ENCODE measurements around the gene ARHGEF1. TPM values are rescaled to one million over a fixed set of nuclear protein-coding genes. Genes with fewer than 3 reads are reported as not detected.

ARHGEF1 gene
- total and polyA plus RNA-seq, 12 donors: 20.2 to 143 (median 30.2) TPM

DNA sequence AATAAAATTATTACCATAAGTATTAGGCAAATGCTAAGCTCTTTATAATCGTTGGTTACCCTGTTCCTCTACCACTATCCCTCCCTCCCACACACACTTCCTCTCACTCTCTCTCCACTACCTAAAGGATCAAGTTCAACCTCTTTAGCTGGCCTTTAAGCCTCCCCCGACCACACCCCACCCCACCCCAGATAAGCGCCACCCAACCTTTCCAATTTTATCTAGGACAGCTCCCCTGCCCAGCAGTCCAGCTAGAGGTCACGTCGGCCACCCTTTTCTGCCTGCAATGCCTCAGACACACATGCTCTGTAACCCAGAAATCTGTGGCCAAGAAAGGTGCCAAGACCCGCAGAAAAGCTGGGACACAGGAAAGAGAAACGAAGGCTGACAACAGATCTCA is 39.6 kb upstream of the ARHGEF1 start:
- H3K27me3 ChIP-seq: peaks cover 0 to 46% (median 25%) of the 10 kb centered on the region in 7 donors
- intact Hi-C loops (cut with DNase I): no loop called here
- no peaks in the 10 kb centered on the region for H3K9me3 ChIP-seq
- H3K4me1 ChIP-seq: no peaks in the 10 kb centered on the region
- H3K4me3 ChIP-seq: no peak overlapping the region
- TF ChIP-seq, protein P1, sequence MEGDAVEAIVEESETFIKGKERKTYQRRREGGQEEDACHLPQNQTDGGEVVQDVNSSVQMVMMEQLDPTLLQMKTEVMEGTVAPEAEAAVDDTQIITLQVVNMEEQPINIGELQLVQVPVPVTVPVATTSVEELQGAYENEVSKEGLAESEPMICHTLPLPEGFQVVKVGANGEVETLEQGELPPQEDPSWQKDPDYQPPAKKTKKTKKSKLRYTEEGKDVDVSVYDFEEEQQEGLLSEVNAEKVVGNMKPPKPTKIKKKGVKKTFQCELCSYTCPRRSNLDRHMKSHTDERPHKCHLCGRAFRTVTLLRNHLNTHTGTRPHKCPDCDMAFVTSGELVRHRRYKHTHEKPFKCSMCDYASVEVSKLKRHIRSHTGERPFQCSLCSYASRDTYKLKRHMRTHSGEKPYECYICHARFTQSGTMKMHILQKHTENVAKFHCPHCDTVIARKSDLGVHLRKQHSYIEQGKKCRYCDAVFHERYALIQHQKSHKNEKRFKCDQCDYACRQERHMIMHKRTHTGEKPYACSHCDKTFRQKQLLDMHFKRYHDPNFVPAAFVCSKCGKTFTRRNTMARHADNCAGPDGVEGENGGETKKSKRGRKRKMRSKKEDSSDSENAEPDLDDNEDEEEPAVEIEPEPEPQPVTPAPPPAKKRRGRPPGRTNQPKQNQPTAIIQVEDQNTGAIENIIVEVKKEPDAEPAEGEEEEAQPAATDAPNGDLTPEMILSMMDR (IDR thresholded peaks at IDR 0.05): no peak
- no peak for DNase-seq
- no peaks in the 10 kb centered on the region for H3K36me3 ChIP-seq
- no peak for ATAC-seq
- H3K27ac ChIP-seq: no peak overlapping the region
- 36 to 37% methylated on average over 7 of the region's 7 CpGs for WGBS, 2 donors

DNA sequence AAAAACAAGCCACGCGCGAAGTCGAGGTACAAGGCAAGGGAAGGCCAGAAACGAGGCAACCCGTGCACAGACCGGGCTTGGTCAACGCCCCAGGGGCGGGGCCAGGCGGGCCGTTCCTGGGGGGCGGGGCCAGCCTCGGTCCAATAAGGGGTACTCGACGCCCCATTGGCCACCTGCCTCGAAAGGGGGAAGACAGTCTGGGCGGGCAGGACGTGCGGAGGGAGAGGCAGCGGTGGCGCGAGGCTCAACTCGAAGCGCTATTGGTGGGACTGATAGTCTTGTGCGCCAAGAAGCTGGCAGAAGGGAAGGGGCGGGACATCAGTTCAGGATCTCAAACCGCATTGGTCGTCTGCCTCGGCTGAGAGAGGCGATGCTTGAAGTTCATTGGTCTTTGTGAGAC is 38.4 kb upstream of the ARHGEF1 start, which contains the start of gene LYPD4:
LYPD4 (minus strand) TSS at position 83 of the 400 bp plus-strand sequence. CDS start 5,398 bp downstream, outside the sequence.
- H3K4me1 ChIP-seq: no peaks in the 10 kb centered on the region
- H3K4me3 ChIP-seq: no peak within 1 kb of the TSS
- peaks cover 0 to 37% (median 18%) of the 10 kb centered on the region in 7 donors for H3K27me3 ChIP-seq
- ATAC-seq: no peak
- intact Hi-C loops (cut with DNase I): no loop called here
- no peak within 1 kb of the TSS for H3K27ac ChIP-seq
- WGBS, 2 donors: 79 to 80% methylated on average over 30 of the region's 30 CpGs
- H3K36me3 ChIP-seq: no peaks in the 10 kb centered on the region
- no peak for DNase-seq
- no peaks in the 10 kb centered on the region for H3K9me3 ChIP-seq
- TF ChIP-seq, protein P1 (IDR thresholded peaks at IDR 0.05): no peak

DNA sequence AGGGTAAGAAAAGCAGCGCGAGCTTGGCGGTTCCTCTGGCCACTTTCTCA is 38.2 kb upstream of the ARHGEF1 start, which contains the start of gene DMRTC2:
DMRTC2 (plus strand) TSS at position 42 of the 50 bp plus-strand sequence. CDS start 2,387 bp downstream, outside the sequence.
- DNase-seq (no peak), ATAC-seq (no peak)
- Histone ChIP-seq H3K4me1 (no peaks in the 10 kb centered on the region), H3K4me3 (no peak within 1 kb of the TSS), H3K27me3 (peaks cover 0 to 35% (median 17%) of the 10 kb centered on the region in 7 donors), H3K36me3 (no peaks in the 10 kb centered on the region), H3K27ac (no peak within 1 kb of the TSS), H3K9me3 (no peaks in the 10 kb centered on the region)
- TF ChIP-seq, protein P1 (IDR thresholded peaks at IDR 0.05): no peak
- intact Hi-C loops (cut with DNase I): no loop called here
- WGBS, 2 donors: 92 to 98% methylated on average over 3 of the region's 3 CpGs

DNA sequence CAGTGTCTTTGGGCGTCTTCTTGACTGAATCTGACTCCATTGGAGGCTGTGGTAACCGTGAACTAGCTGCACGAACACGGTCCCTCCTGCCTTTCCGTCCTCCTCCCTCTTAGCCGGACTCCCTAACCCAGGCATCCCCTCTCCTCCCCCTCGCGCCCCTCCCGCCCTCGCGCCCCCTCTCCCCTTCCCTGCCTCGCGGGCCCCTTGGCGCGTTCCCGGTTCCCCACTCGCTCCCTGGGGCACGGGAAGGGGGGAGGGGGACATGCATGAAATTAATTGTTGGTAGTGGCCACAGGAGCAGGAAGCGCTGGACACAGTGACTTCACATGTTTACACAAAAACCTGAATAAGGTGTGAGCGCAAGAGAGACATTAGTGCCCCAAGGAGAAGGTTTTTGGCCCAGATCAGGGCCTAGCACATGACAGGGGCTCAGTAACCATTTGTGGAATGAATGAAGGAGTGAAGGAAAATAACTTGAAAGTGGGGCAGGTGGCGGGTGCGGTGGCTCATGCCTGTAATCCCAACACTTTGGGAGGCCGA is 37.9 kb upstream of the ARHGEF1 start:
- 88 to 93% methylated on average over 21 to 23 of the region's 23 CpGs for WGBS, 2 donors
- intact Hi-C loops (cut with DNase I): no loop called here
- H3K4me1 ChIP-seq: no peaks in the 10 kb centered on the region
- H3K27me3 ChIP-seq: peaks cover 0 to 35% (median 16%) of the 10 kb centered on the region in 7 donors
- no peak overlapping the region for H3K4me3 ChIP-seq
- DNase-seq (no peak), ATAC-seq (no peak)
- TF ChIP-seq, protein P1 (IDR thresholded peaks at IDR 0.05): no peak
- H3K9me3 ChIP-seq: no peaks in the 10 kb centered on the region
- H3K27ac ChIP-seq: no peak overlapping the region
- H3K36me3 ChIP-seq: no peaks in the 10 kb centered on the region
